Neuron (in vitro differentiated cells): ENCODE results near the gene ZNF408.
A peak's percentile ranks its signal among the peaks of the same experiment; 100 is the strongest.

Source experiments
- H2AFZ ChIP-seq: one replicate; pipeline ENCODE4 v1.6.1; 2013; ENCODE audit warnings: low read depth, mild to moderate bottlenecking, inconsistent platforms, low read length, moderate library complexity
- H3K27me3 ChIP-seq: one replicate; pipeline ENCODE4 v1.6.1; 2013; ENCODE audit warnings: low read length; ENCODE audit not compliant: insufficient read depth
- H3K36me3 ChIP-seq: one replicate; pipeline ENCODE4 v1.6.1; 2013; ENCODE audit warnings: low read length; ENCODE audit not compliant: insufficient read depth
- H3K4me1 ChIP-seq: one replicate; pipeline ENCODE4 v1.6.1; 2013; ENCODE audit warnings: low read length; ENCODE audit not compliant: insufficient read depth
- H3K4me3 ChIP-seq: 2 replicates; pipeline ENCODE4 v1.5.1; 2013; ENCODE audit warnings: mild to moderate bottlenecking, low read length, moderate library complexity
- H3K9me3 ChIP-seq: one replicate; pipeline ENCODE4 v1.6.1; 2013; ENCODE audit warnings: low read length

Gene ZNF408

GRCh38 chr11:46700241-46701077 is at the start of gene ZNF408, which contains the start of gene ARHGAP1:
Gene ZNF408 (plus strand): TSS chr11:46701031. CDS start chr11:46701048, 17 bp downstream.
Gene ARHGAP1 (minus strand): TSS chr11:46700619. CDS start chr11:46696107, 4,512 bp downstream.
- H3K36me3 ChIP-seq, result peaks cover 42% of the 10 kb centered on the region
- H3K4me1 ChIP-seq, result peaks cover 30% of the 10 kb centered on the region

GRCh38 chr11:46655631-46656030 is 45.2 kb upstream of the ZNF408 start:
- peaks cover 70% of the 10 kb centered on the region for H3K36me3 ChIP-seq

More at GRCh38 chr11:46700241-46701077, at the start of gene ZNF408, which contains the start of gene ARHGAP1:
- Histone ChIP-seq H3K4me3 (peak within 1 kb of the TSS; percentile 100), H3K27me3 (no peaks in the 10 kb centered on the region), H3K9me3 (no peaks in the 10 kb centered on the region), H2AFZ (peak within 1 kb of the TSS; percentile 99)

GRCh38 chr11:46657186-46657585 is 43.6 kb upstream of the ZNF408 start:
- H3K4me3 ChIP-seq, result no peak overlapping the region
- no peaks in the 10 kb centered on the region for H3K27me3 ChIP-seq
- H3K36me3 ChIP-seq, result peaks cover 65% of the 10 kb centered on the region
- H2AFZ ChIP-seq, result no peak overlapping the region
- H3K9me3 ChIP-seq, result no peaks in the 10 kb centered on the region
- H3K4me1 ChIP-seq, result no peaks in the 10 kb centered on the region

More at GRCh38 chr11:46655631-46656030, 45.2 kb upstream of the ZNF408 start:
- Histone ChIP-seq H3K4me1 (no peaks in the 10 kb centered on the region), H3K4me3 (no peak overlapping the region), H3K27me3 (no peaks in the 10 kb centered on the region), H3K9me3 (no peaks in the 10 kb centered on the region), H2AFZ (no peak overlapping the region)

- H3K36me3 ChIP-seq, result peaks cover 62% of the 10 kb centered on the region
- no peaks in the 10 kb centered on the region for H3K9me3 ChIP-seq
- no peak overlapping the region for H3K4me3 ChIP-seq
- no peaks in the 10 kb centered on the region for H3K4me1 ChIP-seq
- no peaks in the 10 kb centered on the region for H3K27me3 ChIP-seq
- H2AFZ ChIP-seq, result no peak overlapping the region
These were observed 42.6 kb upstream of the ZNF408 start for GRCh38 chr11:46658259-46658658.

GRCh38 chr11:46659908-46660307 is 40.9 kb upstream of the ZNF408 start:
- Histone ChIP-seq H2AFZ (no peak overlapping the region), H3K9me3 (no peaks in the 10 kb centered on the region), H3K36me3 (peaks cover 75% of the 10 kb centered on the region), H3K4me3 (no peak overlapping the region), H3K27me3 (no peaks in the 10 kb centered on the region), H3K4me1 (no peaks in the 10 kb centered on the region)

GRCh38 chr11:46661836-46662235 is 39.0 kb upstream of the ZNF408 start:
- Histone ChIP-seq H2AFZ (no peak overlapping the region), H3K27me3 (no peaks in the 10 kb centered on the region), H3K9me3 (no peaks in the 10 kb centered on the region), H3K36me3 (peaks cover 80% of the 10 kb centered on the region), H3K4me3 (no peak overlapping the region), H3K4me1 (peaks cover 2% of the 10 kb centered on the region)

- Histone ChIP-seq H3K27me3 (no peaks in the 10 kb centered on the region), H3K36me3 (peaks cover 80% of the 10 kb centered on the region), H2AFZ (no peak overlapping the region), H3K9me3 (no peaks in the 10 kb centered on the region), H3K4me3 (no peak overlapping the region), H3K4me1 (peaks cover 2% of the 10 kb centered on the region)
These were observed 38.5 kb upstream of the ZNF408 start for GRCh38 chr11:46662366-46662765.

- no peak overlapping the region for H2AFZ ChIP-seq
- H3K27me3 ChIP-seq, result no peaks in the 10 kb centered on the region
- no peak overlapping the region for H3K4me3 ChIP-seq
- no peaks in the 10 kb centered on the region for H3K9me3 ChIP-seq
- H3K36me3 ChIP-seq, result peaks cover 81% of the 10 kb centered on the region
- peaks cover 2% of the 10 kb centered on the region for H3K4me1 ChIP-seq
These were observed 37.4 kb upstream of the ZNF408 start for GRCh38 chr11:46663277-46663940.

GRCh38 chr11:46664612-46665011 is 36.2 kb upstream of the ZNF408 start:
- Histone ChIP-seq H2AFZ (no peak overlapping the region), H3K36me3 (peaks cover 84% of the 10 kb centered on the region), H3K4me1 (peaks cover 2% of the 10 kb centered on the region), H3K4me3 (no peak overlapping the region), H3K9me3 (no peaks in the 10 kb centered on the region), H3K27me3 (no peaks in the 10 kb centered on the region)

- Histone ChIP-seq H3K4me3 (no peak overlapping the region), H2AFZ (no peak overlapping the region), H3K27me3 (no peaks in the 10 kb centered on the region), H3K4me1 (peaks cover 2% of the 10 kb centered on the region), H3K36me3 (peaks cover 83% of the 10 kb centered on the region), H3K9me3 (no peaks in the 10 kb centered on the region)
These were observed 35.5 kb upstream of the ZNF408 start for GRCh38 chr11:46665356-46665755.

GRCh38 chr11:46666516-46666915 is 34.3 kb upstream of the ZNF408 start:
- Histone ChIP-seq H3K36me3 (peaks cover 87% of the 10 kb centered on the region), H3K27me3 (no peaks in the 10 kb centered on the region), H3K4me1 (peaks cover 2% of the 10 kb centered on the region), H3K4me3 (no peak overlapping the region), H3K9me3 (no peaks in the 10 kb centered on the region), H2AFZ (no peak overlapping the region)

- no peak overlapping the region for H2AFZ ChIP-seq
- no peak overlapping the region for H3K4me3 ChIP-seq
- peaks cover 89% of the 10 kb centered on the region for H3K36me3 ChIP-seq
- peaks cover 2% of the 10 kb centered on the region for H3K4me1 ChIP-seq
- H3K27me3 ChIP-seq, result no peaks in the 10 kb centered on the region
- H3K9me3 ChIP-seq, result no peaks in the 10 kb centered on the region
These were observed 33.8 kb upstream of the ZNF408 start for GRCh38 chr11:46667043-46667481.

- peaks cover 2% of the 10 kb centered on the region for H3K4me1 ChIP-seq
- H3K27me3 ChIP-seq, result no peaks in the 10 kb centered on the region
- H3K36me3 ChIP-seq, result peaks cover 92% of the 10 kb centered on the region
- H2AFZ ChIP-seq, result no peak overlapping the region
- H3K9me3 ChIP-seq, result no peaks in the 10 kb centered on the region
- H3K4me3 ChIP-seq, result no peak overlapping the region
These were observed 32.2 kb upstream of the ZNF408 start for GRCh38 chr11:46668480-46669085.
